ENCODE data around the gene CACFD1. TPM values are rescaled to one million over a fixed set of nuclear protein-coding genes. Genes with fewer than 3 reads are reported as not detected.

Gene CACFD1
- total and polyA plus RNA-seq, 9 of the 15 experiments (the other 6 are each of a cell fraction or from before 2014, with no cell fraction given) = 0.11 to 1.4 (median 1.1) TPM; not detected in 2

- TF ChIP-seq GTF2F1 (IDR thresholded peaks at IDR 0.05; ENCODE audit: low read depth, low read length) (no peak), RBFOX2 (IDR thresholded peaks at IDR 0.05; ENCODE audit: low read depth, low read length) (0 out of 2 replicates have a peak, but pooled peaks have one; percentile 19), TBP (optimal IDR thresholded peaks at IDR 0.05; ENCODE audit: low read depth, low read length) (peak; percentile 29), ZNF589 (CRISPR knock-in tag; IDR thresholded peaks at IDR 0.05; ENCODE audit: low read depth) (no peak), NCOA2 (IDR thresholded peaks at IDR 0.05; ENCODE audit: partially characterized antibody in 2 of 2) (no peak), THAP7 (CRISPR knock-in tag; IDR thresholded peaks at IDR 0.05) (no peak), YBX1 (IDR thresholded peaks at IDR 0.05) (no peak), TAF9B (IDR thresholded peaks at IDR 0.05; ENCODE audit: partially characterized antibody) (no peak), CTCFL (IDR thresholded peaks at IDR 0.05; ENCODE audit: borderline replicate concordance, insufficient read depth, low read depth, low read length, poor library complexity, severe bottlenecking) (no peak), FOXA3 (CRISPR knock-in tag; conservative IDR thresholded peaks at IDR 0.05 in 1 of 2, IDR thresholded peaks at IDR 0.05 in 1 of 2) (no peak), NELFE (IDR thresholded peaks at IDR 0.05; ENCODE audit: insufficient read depth, insufficient read length) (no peak), ARID1B (IDR thresholded peaks at IDR 0.05) (peak; percentile 85), PATZ1 (CRISPR knock-in tag; IDR thresholded peaks at IDR 0.05; ENCODE audit: borderline replicate concordance) (no peak), CAMTA2 (CRISPR knock-in tag; conservative IDR thresholded peaks at IDR 0.05) (no peak), DPF2 (IDR thresholded peaks at IDR 0.05) (peak; percentile 60; the same call in 1 of the 2 replicates), ADNP (tag; IDR thresholded peaks at IDR 0.05) (no peak), PHF8 (IDR thresholded peaks at IDR 0.05; ENCODE audit: borderline replicate concordance, low read length) (no peak)
- TF ChIP-seq, protein P1, sequence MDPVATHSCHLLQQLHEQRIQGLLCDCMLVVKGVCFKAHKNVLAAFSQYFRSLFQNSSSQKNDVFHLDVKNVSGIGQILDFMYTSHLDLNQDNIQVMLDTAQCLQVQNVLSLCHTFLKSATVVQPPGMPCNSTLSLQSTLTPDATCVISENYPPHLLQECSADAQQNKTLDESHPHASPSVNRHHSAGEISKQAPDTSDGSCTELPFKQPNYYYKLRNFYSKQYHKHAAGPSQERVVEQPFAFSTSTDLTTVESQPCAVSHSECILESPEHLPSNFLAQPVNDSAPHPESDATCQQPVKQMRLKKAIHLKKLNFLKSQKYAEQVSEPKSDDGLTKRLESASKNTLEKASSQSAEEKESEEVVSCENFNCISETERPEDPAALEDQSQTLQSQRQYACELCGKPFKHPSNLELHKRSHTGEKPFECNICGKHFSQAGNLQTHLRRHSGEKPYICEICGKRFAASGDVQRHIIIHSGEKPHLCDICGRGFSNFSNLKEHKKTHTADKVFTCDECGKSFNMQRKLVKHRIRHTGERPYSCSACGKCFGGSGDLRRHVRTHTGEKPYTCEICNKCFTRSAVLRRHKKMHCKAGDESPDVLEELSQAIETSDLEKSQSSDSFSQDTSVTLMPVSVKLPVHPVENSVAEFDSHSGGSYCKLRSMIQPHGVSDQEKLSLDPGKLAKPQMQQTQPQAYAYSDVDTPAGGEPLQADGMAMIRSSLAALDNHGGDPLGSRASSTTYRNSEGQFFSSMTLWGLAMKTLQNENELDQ (CRISPR knock-in tag; IDR thresholded peaks at IDR 0.05; ENCODE audit: borderline replicate concordance) = no peak
- TF ChIP-seq, protein P2, sequence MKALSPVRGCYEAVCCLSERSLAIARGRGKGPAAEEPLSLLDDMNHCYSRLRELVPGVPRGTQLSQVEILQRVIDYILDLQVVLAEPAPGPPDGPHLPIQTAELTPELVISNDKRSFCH (CRISPR knock-in tag; IDR thresholded peaks at IDR 0.05) = no peak
- TF ChIP-seq, protein P2 (tag; IDR thresholded peaks at IDR 0.05) = no peak; the same call in 1 of the 2 replicates
Observed at GRCh38 chr9:133505901-133506652, 46.3 kb downstream of the CACFD1 start (continued).
